ENCODE results near the gene RASGRP4.

GRCh38 chr19:38444026-38444425 lies 18.0 kb upstream of the RASGRP4 start:
- TF ChIP-seq, protein P1, sequence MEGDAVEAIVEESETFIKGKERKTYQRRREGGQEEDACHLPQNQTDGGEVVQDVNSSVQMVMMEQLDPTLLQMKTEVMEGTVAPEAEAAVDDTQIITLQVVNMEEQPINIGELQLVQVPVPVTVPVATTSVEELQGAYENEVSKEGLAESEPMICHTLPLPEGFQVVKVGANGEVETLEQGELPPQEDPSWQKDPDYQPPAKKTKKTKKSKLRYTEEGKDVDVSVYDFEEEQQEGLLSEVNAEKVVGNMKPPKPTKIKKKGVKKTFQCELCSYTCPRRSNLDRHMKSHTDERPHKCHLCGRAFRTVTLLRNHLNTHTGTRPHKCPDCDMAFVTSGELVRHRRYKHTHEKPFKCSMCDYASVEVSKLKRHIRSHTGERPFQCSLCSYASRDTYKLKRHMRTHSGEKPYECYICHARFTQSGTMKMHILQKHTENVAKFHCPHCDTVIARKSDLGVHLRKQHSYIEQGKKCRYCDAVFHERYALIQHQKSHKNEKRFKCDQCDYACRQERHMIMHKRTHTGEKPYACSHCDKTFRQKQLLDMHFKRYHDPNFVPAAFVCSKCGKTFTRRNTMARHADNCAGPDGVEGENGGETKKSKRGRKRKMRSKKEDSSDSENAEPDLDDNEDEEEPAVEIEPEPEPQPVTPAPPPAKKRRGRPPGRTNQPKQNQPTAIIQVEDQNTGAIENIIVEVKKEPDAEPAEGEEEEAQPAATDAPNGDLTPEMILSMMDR (conservative IDR thresholded peaks at IDR 0.05; ENCODE audit: low read length) = no peak
- TF ChIP-seq EZH2phosphoT487 (IDR thresholded peaks at IDR 0.05; ENCODE audit: borderline replicate concordance) = no peak
